Measurements from ENCODE around the gene NUAK1. TPM values are rescaled to one million over a fixed set of nuclear protein-coding genes. Genes with fewer than 3 reads are reported as not detected.

NUAK1 gene
- total RNA-seq, 4 donors from 2014 or later, result 7.1 to 19.8 (median 10.7) TPM

DNA sequence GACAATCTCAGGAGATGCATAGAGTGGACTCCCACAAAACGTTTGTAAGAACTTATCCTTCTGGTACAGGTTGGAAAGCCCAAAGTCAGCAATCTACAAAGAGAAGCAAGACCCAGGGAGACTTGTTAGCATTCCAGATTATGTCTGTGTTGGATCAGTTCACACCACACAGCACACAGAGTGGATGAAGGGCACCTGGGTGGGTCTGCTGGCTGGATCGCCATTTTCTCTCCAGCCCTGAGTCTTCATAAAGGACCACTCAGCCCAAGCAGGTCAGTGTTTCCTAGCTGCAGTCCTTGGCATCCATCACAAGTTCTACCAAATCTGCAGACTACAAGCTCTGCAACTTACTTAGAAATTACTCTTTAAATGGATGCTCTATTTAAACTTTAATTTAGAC, 66.0 kb downstream of the NUAK1 start:
- no peak overlapping the region for H3K4me3 ChIP-seq
- no peak overlapping the region for H3K27ac ChIP-seq (replicated peaks in 1 of 4)
- H3K4me1 ChIP-seq, result peaks cover 39 to 44% (median 43%) of the 10 kb centered on the region in 4 donors
- H3K27me3 ChIP-seq, result no peaks in the 10 kb centered on the region
- TF ChIP-seq POLR2A (IDR thresholded peaks at IDR 0.05; ENCODE audit: low read depth) (no peak), EP300 (IDR thresholded peaks at IDR 0.05) (no peak), POLR2AphosphoS5 (IDR thresholded peaks at IDR 0.05) (no peak)
- TF ChIP-seq, protein P1, sequence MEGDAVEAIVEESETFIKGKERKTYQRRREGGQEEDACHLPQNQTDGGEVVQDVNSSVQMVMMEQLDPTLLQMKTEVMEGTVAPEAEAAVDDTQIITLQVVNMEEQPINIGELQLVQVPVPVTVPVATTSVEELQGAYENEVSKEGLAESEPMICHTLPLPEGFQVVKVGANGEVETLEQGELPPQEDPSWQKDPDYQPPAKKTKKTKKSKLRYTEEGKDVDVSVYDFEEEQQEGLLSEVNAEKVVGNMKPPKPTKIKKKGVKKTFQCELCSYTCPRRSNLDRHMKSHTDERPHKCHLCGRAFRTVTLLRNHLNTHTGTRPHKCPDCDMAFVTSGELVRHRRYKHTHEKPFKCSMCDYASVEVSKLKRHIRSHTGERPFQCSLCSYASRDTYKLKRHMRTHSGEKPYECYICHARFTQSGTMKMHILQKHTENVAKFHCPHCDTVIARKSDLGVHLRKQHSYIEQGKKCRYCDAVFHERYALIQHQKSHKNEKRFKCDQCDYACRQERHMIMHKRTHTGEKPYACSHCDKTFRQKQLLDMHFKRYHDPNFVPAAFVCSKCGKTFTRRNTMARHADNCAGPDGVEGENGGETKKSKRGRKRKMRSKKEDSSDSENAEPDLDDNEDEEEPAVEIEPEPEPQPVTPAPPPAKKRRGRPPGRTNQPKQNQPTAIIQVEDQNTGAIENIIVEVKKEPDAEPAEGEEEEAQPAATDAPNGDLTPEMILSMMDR (IDR thresholded peaks at IDR 0.05), result no peak
- 53% methylated on average over 2 of the region's 2 CpGs for WGBS
- no peaks in the 10 kb centered on the region for H3K9me3 ChIP-seq
- peaks cover 0 to 86% (median 6%) of the 10 kb centered on the region in 4 donors for H3K36me3 ChIP-seq
- peak; percentile 53 for DNase-seq (ENCODE audit: extremely low spot score)
- intact Hi-C loops (cut with DNase I), result no loop called here

DNA sequence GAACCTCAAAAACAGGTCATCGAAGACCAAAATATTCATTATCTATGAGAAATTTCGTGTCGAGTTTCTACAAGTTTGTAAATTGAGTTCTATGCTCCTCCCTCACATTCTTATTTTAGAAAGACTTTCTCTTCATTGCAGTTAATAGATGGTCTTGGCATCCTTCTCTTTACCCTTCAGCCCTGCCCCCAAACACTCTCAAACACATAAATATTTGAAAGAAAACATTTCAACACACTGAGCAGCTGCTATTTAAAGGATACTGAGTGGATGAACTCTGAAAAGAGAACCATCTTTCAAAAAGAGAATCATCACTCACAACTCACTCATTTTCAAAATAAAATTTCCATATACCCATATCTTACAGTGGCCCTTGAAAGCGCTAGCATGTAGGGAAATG, 67.1 kb downstream of the NUAK1 start:
- Histone ChIP-seq H3K4me1 (peaks cover 42 to 47% (median 43%) of the 10 kb centered on the region in 4 donors), H3K27ac (replicated peaks in 1 of 4) (peak overlapping the region; percentile 48 to 57 (median 52)), H3K36me3 (peaks cover 0 to 86% (median 16%) of the 10 kb centered on the region in 4 donors), H3K4me3 (no peak overlapping the region), H3K27me3 (no peaks in the 10 kb centered on the region), H3K9me3 (no peaks in the 10 kb centered on the region)
- WGBS, result 48% methylated on average over 4 of the region's 4 CpGs
- intact Hi-C loops (cut with DNase I), result no loop called here
- TF ChIP-seq EP300 (IDR thresholded peaks at IDR 0.05) (no peak), POLR2A (IDR thresholded peaks at IDR 0.05; ENCODE audit: low read depth) (no peak), POLR2AphosphoS5 (IDR thresholded peaks at IDR 0.05) (no peak)
- TF ChIP-seq, protein P1 (IDR thresholded peaks at IDR 0.05), result no peak
- DNase-seq (ENCODE audit: extremely low spot score), result no peak

DNA sequence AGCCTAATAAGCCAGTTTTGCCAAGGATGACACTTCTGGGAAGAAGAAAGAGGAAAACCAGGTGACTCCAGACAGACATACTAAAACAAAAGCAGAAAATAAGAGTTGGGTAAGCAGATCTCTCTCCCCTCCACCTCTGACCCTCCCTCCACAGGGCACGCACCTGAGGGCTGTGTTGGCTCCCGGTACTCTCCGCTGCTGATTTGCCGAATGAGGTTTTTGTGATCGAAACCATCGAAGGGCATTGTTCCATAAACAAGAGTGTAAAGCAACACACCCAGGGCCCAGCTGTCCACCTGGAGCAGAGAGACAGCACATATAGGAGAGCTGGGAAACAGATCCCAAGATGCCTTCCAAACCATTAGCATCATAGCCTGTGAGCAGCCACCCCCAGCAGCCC, 68.1 kb downstream of the NUAK1 start:
- intact Hi-C loops (cut with DNase I), result no loop called here
- Histone ChIP-seq H3K9me3 (no peaks in the 10 kb centered on the region), H3K27ac (replicated peaks in 1 of 4) (no peak overlapping the region), H3K27me3 (no peaks in the 10 kb centered on the region), H3K36me3 (peaks cover 0 to 87% (median 18%) of the 10 kb centered on the region in 4 donors), H3K4me1 (peaks cover 38 to 50% (median 45%) of the 10 kb centered on the region in 4 donors), H3K4me3 (no peak overlapping the region)
- 91% methylated on average over 6 of the region's 6 CpGs for WGBS
- TF ChIP-seq, protein P1 (IDR thresholded peaks at IDR 0.05), result no peak
- TF ChIP-seq POLR2A (IDR thresholded peaks at IDR 0.05; ENCODE audit: low read depth), result no peak
- no peak for TF ChIP-seq EP300 (IDR thresholded peaks at IDR 0.05)
- no peak for TF ChIP-seq POLR2AphosphoS5 (IDR thresholded peaks at IDR 0.05)
- peak; percentile 89 for DNase-seq (ENCODE audit: extremely low spot score)

GRCh38 chr12:106070147-106070546, 68.6 kb downstream of the NUAK1 start:
- intact Hi-C loops (cut with DNase I), result no loop called here
- no peak overlapping the region for H3K27ac ChIP-seq (replicated peaks in 1 of 4)
- WGBS, result 43% methylated on average over 1 of the region's 1 CpG

More at GRCh38 chr12:106070147-106070546, 68.6 kb downstream of the NUAK1 start:
- Histone ChIP-seq H3K4me3 (no peak overlapping the region), H3K36me3 (peaks cover 0 to 87% (median 18%) of the 10 kb centered on the region in 4 donors), H3K9me3 (no peaks in the 10 kb centered on the region), H3K4me1 (peaks cover 35 to 46% (median 40%) of the 10 kb centered on the region in 4 donors), H3K27me3 (no peaks in the 10 kb centered on the region)
- TF ChIP-seq POLR2AphosphoS5 (IDR thresholded peaks at IDR 0.05) (no peak), EP300 (IDR thresholded peaks at IDR 0.05) (no peak), POLR2A (IDR thresholded peaks at IDR 0.05; ENCODE audit: low read depth) (no peak)
- TF ChIP-seq, protein P1 (IDR thresholded peaks at IDR 0.05), result no peak
- peak; percentile 39 for DNase-seq (ENCODE audit: extremely low spot score)
